GM19099 (cell line): ENCODE data around the gene FHAD1.

Experiments
- POLR2A ChIP-seq: IDR thresholded peaks from 3 replicates; pipeline ENCODE4 v1.6.1; 2011; ENCODE audit warnings: low read depth; ENCODE audit not compliant: insufficient read length; ENCODE audit errors: extremely low read depth

Gene FHAD1

DNA sequence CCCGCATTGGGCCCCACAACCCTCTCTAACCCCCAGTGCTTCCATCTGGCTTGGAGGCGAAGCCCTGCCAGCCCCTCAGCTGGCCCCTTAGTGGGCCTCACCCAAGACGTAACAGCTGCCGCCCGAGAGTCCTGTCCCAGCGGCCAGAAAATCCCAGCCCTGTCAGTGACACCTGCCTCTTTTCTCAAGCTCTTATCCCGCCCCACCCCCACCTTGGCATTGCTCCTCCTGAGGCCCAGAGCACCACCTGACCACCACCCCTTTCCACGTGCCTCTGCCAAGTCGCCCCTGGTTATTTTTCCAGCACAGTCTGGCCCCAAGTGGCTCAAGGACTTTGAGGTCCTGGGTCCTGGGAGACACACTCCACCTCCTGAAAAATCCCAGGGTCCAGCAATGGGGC lies 185.3 kb downstream of the FHAD1 start:
- TF ChIP-seq POLR2A, result no peak

DNA sequence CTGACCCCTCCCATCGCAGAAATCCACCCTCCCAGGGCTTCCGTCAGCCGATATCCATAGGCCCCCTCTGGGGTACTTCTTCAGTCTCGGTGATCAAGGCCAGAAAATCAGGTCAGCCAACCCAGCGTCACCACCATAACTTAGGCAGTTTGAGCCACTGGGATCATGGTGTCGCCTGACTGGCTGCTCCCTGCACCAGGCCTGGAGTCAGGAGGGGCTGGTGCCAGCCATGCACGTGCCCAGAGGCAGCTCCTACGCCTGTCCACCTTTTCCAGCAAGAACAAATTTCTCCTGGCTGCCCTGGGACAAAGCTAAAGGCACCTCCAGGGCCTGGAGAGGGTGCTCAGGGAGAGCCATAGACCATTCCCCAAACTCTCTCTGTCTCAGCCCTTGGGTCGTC lies 186.4 kb downstream of the FHAD1 start:
- TF ChIP-seq POLR2A, result no peak

DNA sequence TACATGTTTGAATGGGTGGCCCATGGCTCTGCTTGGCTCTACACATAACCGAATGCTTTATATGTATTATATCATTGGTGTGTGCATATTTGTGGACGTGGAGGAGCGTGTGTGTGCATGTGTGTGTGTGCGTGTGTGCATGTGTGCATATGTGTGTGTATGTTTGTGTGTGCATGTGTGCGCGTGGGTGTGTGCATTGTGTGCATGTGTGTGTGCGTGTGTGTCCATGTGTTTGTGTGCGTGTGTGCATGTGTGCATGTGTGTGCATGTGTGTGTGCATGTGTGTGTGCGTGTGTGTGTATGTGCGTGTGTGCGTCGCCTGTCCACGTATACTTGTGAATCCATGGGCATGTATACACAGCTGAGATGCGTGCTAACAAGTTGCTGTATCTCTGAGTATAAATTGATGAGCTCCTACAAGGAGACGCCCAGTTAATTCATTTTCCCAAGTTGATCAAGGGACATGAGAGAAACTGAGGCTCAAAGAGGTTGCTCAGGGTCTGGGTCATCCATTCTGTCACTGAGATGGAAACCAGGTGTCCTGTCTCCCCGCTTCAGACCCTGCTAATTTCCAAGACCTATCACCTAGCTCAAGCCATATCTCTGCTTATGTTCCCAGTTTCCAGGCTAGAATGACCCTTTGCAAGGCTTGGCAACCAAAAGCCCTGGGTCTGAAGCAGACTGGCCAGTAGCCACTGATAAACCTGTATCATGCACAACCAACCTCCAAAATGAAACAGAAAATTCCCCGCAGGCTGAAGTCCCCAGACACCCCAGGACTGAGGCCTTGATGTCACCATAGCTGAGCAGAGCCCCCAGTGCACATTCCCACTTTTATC lies 188.4 kb downstream of the FHAD1 start:
- TF ChIP-seq POLR2A, result no peak

DNA sequence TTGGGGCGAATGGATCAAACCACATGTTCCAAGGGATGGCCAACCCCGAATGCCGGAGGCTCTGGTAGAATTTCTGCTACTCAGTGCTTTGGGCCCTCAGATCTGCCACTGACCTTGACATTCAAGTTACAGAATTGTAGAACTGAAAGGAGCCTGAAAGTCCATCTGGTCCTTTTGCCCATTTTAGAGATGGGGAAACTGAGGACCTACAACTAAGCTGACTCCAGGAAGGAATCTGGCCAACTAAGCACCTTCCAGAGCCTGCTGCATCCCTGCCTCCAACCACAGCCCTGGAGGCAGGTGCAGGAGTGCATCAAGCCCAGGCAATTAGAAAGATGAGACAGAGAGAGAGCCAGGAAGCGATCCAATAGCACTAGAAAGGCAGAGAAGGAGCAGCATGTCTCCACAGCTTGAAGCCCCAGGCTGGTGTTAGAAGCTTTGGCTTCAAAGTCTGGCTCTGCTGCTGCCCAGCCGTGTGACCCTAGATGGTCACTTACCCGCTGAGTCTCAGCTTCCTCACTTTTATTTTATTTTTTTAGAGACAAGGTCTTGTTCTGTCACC lies 189.9 kb downstream of the FHAD1 start:
- no peak for TF ChIP-seq POLR2A

DNA sequence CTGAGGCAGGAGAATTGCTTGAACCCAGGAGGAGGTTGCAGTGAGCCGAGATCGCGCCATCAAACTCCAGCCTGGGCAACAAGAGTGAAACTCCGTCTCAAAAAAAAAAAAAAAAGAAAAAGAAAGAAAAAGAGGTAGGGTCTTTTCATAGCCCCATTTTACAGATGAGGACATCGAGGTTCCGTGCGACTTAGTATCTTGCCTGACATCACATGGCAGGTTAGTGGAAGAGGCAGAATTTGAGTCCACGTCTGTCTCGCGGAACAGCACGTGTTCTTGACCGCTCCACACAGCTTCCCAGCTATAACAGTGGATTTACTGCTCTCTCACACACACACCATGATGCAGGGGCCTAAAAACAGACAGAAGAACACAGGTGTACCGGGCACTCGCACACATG lies 192.3 kb downstream of the FHAD1 start:
- no peak for TF ChIP-seq POLR2A

DNA sequence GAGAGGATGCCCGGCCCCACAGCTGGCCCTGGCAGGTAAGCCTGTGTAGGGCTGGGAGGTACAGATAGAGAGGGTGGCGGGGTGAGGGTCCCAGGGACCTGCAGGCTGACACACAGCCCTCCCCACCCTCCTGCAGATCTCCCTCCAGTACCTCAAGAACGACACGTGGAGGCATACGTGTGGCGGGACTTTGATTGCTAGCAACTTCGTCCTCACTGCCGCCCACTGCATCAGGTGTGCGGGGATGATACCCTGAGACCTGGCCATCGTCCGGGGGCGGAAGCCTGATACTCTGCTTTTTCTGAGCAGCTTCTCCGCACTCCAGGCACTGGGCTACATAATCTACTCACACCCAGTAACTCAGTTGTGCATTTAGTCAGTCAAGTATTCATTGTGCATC lies 193.3 kb downstream of the FHAD1 start:
- TF ChIP-seq POLR2A, result no peak

DNA sequence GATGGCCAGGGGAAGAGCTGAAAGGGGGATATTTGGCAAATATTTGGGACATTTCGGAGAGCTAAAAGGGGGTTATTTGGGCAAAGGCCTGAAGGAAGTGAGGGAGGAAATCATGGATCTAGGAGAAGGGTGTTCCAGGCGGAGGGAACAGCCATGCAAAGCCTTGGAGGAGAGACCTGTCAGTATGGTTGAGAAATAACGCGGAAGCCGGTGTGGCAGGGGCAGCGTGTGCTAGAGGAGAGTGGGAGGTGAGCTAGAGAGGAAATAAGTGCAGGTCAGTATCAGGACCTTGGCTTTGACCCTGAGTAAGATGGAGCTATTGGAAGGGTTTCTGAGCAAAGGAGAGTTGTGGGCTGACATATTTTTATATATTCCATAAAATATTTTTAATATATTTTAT lies 194.2 kb downstream of the FHAD1 start:
- no peak for TF ChIP-seq POLR2A

DNA sequence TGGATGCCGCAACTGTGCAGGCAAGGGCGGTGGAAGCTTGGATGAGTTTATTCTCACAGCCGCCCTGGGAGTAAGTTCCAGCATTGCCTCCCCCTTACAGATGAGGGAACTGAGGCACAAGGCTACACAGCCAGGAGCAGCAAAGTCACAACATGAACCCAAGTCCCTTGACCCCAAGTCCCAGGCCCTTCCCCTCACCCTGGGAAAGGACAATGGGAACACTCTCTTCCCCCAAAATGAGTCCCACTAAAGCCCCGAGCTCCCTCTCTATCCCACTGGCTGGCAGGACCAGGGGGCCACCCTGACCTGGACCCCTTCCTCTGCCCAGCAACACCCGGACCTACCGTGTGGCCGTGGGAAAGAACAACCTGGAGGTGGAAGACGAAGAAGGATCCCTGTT lies 195.1 kb downstream of the FHAD1 start:
- no peak for TF ChIP-seq POLR2A

DNA sequence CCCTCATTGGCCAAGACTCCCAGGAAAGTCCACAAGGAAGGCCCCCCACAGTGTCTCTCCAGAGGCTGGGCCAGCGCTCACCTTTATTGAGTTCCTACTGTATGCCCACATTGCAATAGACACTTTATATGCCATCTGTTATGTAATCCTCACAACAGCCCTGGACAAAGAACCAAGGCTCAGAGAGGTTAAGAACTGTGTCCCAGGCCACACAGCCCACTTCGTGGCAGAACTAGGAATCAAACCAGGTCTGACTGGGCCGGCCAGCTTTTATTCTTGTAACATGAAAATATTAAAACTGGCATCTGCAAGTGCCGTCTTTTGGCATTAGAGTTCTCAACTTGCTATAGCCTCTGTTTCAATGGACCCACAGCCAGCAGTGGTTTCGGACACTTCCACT lies 195.7 kb downstream of the FHAD1 start:
- no peak for TF ChIP-seq POLR2A

DNA sequence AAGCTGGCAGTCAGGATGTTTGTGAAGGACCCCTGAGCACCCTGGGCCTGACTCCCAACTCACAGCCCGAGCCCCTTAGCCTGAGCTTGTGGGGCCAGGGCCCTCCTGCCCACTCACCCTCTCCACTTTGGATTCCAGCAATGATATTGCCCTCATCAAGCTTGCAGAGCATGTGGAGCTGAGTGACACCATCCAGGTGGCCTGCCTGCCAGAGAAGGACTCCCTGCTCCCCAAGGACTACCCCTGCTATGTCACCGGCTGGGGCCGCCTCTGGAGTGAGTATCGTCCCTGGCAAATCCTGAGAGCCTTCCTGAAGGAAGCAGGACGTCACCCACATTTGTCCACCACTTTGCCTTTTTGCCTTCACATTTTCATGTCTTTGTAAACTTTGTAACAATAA lies 196.3 kb downstream of the FHAD1 start:
- no peak for TF ChIP-seq POLR2A

DNA sequence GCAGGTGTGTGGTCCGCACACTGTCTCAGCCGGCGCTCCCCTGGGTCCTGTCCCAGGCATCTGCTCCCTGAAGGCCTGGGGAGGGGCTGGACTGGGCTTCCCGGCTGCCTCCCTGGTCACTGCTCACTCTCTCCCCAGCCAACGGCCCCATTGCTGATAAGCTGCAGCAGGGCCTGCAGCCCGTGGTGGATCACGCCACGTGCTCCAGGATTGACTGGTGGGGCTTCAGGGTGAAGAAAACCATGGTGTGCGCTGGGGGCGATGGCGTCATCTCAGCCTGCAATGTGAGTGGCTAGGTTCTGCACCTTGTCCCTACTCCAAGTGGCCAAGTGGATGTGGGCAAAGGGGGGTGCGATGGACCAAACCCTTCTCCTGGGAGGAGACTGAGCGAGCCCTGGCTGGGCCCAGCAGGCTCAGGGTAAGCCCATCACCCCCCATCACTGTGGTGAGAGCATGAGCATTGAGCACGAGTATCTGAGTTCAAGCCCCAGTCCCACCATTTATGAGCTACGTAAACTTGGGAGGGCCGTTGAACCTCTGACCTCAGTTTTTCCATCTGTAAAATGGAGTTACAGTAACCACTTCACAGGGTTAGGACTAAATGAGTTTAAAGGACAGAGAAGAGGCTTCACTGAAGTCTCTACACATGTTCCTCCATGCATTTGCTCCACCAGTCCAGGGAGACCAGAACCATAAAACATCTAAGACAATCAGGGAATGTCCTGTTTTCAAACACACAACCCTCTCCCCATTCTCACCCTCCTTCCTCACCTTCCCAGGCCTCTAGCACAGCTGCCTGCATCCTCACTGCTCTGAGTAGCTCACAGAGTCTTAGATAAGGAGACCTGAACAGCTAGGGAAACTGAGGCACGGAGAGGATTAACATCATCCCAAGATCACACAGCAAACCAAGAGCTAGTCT lies 197.7 kb downstream of the FHAD1 start:
- TF ChIP-seq POLR2A, result no peak

DNA sequence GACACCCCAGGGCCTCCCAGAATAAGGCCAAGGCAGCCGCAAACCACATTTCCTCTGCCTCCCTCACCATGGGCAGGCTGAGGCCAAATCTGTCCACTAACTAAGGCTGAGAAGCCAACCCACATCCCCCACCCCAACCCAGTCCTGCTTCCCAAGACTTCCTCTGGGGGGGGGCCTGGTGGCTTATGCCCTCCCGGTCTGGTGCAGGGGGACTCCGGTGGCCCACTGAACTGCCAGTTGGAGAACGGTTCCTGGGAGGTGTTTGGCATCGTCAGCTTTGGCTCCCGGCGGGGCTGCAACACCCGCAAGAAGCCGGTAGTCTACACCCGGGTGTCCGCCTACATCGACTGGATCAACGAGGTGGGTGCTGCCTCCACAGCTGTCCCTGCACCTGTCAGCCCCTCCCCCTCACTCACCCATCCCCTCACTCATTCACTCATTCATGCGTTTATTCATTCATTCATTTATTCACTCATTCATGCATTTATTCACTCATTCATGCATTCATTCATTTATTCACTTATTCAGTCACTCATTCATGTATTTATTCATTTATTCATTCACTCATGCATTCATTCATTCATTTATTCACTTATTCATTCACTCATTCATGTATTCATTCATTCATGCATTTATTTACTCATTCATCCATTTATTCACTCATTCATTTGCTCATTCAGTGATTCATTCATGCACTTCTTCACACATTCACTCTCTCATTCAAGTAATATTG lies 198.5 kb downstream of the FHAD1 start:
- TF ChIP-seq POLR2A, result no peak

DNA sequence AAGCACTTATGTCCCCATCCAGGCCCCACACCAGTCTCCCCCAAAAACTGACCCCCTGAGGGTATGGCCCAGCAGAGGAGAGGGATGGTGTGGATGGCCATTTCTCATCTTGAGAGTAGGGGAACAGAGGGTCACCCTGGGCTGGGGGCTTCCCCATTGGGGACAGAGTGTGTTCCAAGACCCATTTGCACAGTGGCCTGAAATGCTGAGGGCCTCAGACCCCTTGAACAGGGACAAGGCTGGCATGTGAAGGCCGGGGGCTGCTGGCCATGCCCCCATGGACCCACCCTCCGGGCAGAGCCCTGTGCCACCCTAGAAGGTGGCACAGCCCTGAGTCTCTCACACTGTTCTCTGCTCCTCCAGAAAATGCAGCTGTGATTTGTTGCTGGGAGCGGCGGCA lies 199.2 kb downstream of the FHAD1 start:
- no peak for TF ChIP-seq POLR2A
